ENCODE results near the gene PALLD. TPM values are rescaled to one million over a fixed set of nuclear protein-coding genes. Genes with fewer than 3 reads are reported as not detected.

PALLD gene
- total RNA-seq, 1 experiment from 2014 or later = 26.7 TPM

DNA sequence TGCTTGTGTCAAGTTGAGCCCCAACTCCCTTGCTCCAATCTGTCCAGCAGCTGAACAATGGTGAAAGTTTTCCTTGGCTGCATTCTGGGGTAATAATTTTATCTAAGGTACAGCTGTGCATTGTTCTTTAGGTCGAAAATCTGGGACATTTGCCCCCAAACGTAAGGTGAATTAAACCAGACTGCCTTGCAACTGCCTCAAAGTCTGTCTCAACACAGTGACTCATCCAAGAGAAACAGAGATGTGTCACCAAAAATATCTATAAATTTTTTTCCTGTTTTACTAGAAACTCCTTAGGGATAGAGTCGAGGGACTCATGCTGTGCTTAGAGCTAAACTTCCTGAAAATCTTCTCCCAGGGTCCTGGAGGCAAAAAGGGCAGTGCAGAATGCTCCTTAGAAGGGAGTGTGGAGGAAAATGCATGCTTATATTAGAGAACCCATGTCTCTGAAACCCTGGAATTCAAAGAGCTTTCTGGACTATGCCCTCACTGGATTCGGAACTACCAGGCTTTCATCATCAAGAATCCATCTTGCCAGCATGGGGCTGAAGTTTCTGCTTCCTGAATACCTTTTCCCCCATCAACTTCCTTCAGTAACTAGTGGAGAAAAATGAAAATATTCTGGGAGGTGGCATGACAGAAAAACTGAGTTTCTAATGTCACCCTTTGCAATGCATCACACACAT, 115.7 kb downstream of the PALLD start:
- H3K4me1 ChIP-seq (ENCODE audit: insufficient read depth, low read length) = peaks cover 40% of the 10 kb centered on the region
- no peaks in the 10 kb centered on the region for H3K36me3 ChIP-seq (ENCODE audit: low read depth, low read length)
- peak overlapping the region; percentile 36 for H3K9ac ChIP-seq (ENCODE audit: low read length)
- H4K20me1 ChIP-seq (ENCODE audit: low read length) = no peaks in the 10 kb centered on the region
- no peaks in the 10 kb centered on the region for H3K79me2 ChIP-seq (ENCODE audit: low read length)
- intact Hi-C loops (cut with micrococcal nuclease) = no loop called here
- H3K4me3 ChIP-seq (ENCODE audit: low read length) = no peak overlapping the region
- no peak for TF ChIP-seq EZH2phosphoT487 (IDR thresholded peaks at IDR 0.05; ENCODE audit: borderline replicate concordance, low read length)
- TF ChIP-seq, protein P1, sequence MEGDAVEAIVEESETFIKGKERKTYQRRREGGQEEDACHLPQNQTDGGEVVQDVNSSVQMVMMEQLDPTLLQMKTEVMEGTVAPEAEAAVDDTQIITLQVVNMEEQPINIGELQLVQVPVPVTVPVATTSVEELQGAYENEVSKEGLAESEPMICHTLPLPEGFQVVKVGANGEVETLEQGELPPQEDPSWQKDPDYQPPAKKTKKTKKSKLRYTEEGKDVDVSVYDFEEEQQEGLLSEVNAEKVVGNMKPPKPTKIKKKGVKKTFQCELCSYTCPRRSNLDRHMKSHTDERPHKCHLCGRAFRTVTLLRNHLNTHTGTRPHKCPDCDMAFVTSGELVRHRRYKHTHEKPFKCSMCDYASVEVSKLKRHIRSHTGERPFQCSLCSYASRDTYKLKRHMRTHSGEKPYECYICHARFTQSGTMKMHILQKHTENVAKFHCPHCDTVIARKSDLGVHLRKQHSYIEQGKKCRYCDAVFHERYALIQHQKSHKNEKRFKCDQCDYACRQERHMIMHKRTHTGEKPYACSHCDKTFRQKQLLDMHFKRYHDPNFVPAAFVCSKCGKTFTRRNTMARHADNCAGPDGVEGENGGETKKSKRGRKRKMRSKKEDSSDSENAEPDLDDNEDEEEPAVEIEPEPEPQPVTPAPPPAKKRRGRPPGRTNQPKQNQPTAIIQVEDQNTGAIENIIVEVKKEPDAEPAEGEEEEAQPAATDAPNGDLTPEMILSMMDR (conservative IDR thresholded peaks at IDR 0.05; ENCODE audit: low read depth, low read length) = no peak
- TF ChIP-seq EZH2 (IDR thresholded peaks at IDR 0.05; ENCODE audit: low read length, unreplicated experiment) = no peak
- POLR2A ChIA-PET (ENCODE audit: unreplicated experiment) = no interaction called here
- peak overlapping the region; percentile 7; the same call in 1 of the 2 replicates for H2AFZ ChIP-seq (ENCODE audit: low read length)
- H3K9me2 ChIP-seq (replicated peaks; ENCODE audit: low read length) = no peaks in the 10 kb centered on the region
- ATAC-seq (peak; percentile 93), DNase-seq (peak; percentile 83)
- no peaks in the 10 kb centered on the region for H3K27me3 ChIP-seq (ENCODE audit: low read length)
- H3K27ac ChIP-seq (ENCODE audit: low read length) = peak overlapping the region; percentile 83
- no peaks in the 10 kb centered on the region for H3K9me3 ChIP-seq (ENCODE audit: low read length)
- H3K4me2 ChIP-seq (ENCODE audit: low read length) = peak overlapping the region; percentile 52
- H3F3A ChIP-seq (ENCODE audit: low read length, unreplicated experiment) = no peaks in the 10 kb centered on the region
- BruUV-seq (replicated peaks) = no TSS peak
- CTCF ChIA-PET = no interaction called here

DNA sequence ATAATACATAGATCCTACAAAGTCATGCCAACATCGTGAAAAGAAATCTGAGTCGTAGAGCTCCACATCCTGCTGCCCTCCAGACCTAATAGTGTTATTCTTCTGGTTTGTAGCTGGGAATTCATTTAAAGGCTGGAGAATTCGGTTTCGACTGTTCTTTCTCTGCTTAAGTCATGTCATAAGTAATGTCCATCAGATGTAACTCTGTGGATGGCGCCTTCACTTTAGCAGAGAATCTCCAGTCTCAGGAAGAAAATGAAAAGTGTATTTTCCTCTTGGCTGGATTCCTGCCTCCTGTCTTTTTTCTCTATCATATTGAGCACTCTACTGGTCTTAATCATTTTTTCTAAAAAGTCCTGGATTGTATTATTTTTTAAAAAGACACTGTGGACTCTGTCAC, 117.0 kb downstream of the PALLD start:
- no peaks in the 10 kb centered on the region for H3K36me3 ChIP-seq (ENCODE audit: low read depth, low read length)
- H3K4me2 ChIP-seq (ENCODE audit: low read length) = no peak overlapping the region
- no peak for ATAC-seq
- no peak for DNase-seq
- BruUV-seq (replicated peaks) = no TSS peak
- no peaks in the 10 kb centered on the region for H3F3A ChIP-seq (ENCODE audit: low read length, unreplicated experiment)
- POLR2A ChIA-PET (ENCODE audit: unreplicated experiment) = no interaction called here
- no peak overlapping the region; the same call in 1 of the 2 replicates for H3K27ac ChIP-seq (ENCODE audit: low read length)
- no peaks in the 10 kb centered on the region for H4K20me1 ChIP-seq (ENCODE audit: low read length)
- H3K79me2 ChIP-seq (ENCODE audit: low read length) = no peaks in the 10 kb centered on the region
- no peaks in the 10 kb centered on the region for H3K9me3 ChIP-seq (ENCODE audit: low read length)
- H2AFZ ChIP-seq (ENCODE audit: low read length) = no peak overlapping the region
- no peak overlapping the region for H3K4me3 ChIP-seq (ENCODE audit: low read length)
- H3K9ac ChIP-seq (ENCODE audit: low read length) = no peak overlapping the region
- no peaks in the 10 kb centered on the region for H3K9me2 ChIP-seq (replicated peaks; ENCODE audit: low read length)
- H3K4me1 ChIP-seq (ENCODE audit: insufficient read depth, low read length) = peaks cover 47% of the 10 kb centered on the region
- no peak for TF ChIP-seq EZH2phosphoT487 (IDR thresholded peaks at IDR 0.05; ENCODE audit: borderline replicate concordance, low read length)
- TF ChIP-seq, protein P1 (conservative IDR thresholded peaks at IDR 0.05; ENCODE audit: low read depth, low read length) = no peak
- no peak for TF ChIP-seq EZH2 (IDR thresholded peaks at IDR 0.05; ENCODE audit: low read length, unreplicated experiment)
- intact Hi-C loops (cut with micrococcal nuclease) = no loop called here
- CTCF ChIA-PET = no interaction called here
- H3K27me3 ChIP-seq (ENCODE audit: low read length) = no peaks in the 10 kb centered on the region

DNA sequence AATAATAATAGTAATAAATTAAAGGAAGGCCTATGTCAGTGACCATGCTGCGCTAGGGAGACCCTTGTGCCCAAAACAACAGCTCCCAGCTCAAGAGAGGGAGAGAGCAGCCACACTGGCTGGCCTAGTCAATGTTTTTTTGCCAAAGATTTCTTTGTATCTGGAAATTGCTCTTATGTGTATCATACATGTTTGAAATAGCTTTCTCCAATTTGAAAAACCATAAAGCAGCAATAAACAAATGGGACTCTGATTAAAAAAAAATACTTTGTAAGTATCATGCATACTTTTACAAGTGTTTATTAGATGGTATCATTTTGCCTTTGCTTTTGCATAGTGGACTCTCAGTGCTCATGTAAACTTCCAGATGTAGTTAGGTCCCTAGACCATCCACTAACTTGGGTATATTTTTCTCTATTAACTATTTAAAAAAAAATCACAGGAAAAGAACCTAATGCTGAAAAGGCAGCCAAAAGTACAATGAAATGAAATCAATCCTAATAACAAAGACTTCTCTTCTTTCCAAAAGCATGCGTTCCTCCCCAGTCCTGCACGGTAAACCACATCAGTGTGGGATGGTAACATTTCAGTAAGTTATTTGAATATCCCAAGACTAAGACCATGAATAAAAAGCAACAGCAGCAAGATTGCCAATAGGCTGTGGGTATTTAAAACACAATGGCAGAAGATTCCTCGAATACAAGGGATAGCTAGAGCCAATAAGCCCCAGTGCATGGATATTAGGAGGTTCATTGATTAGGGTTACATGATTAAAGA, 117.6 kb downstream of the PALLD start:
- CTCF ChIA-PET = no interaction called here
- Histone ChIP-seq H3K27ac (ENCODE audit: low read length) (no peak overlapping the region), H3K9me3 (ENCODE audit: low read length) (no peaks in the 10 kb centered on the region), H3F3A (ENCODE audit: low read length, unreplicated experiment) (no peaks in the 10 kb centered on the region), H3K79me2 (ENCODE audit: low read length) (no peaks in the 10 kb centered on the region), H2AFZ (ENCODE audit: low read length) (no peak overlapping the region), H3K9ac (ENCODE audit: low read length) (no peak overlapping the region), H3K9me2 (replicated peaks; ENCODE audit: low read length) (no peaks in the 10 kb centered on the region), H3K4me3 (ENCODE audit: low read length) (no peak overlapping the region), H3K36me3 (ENCODE audit: low read depth, low read length) (no peaks in the 10 kb centered on the region), H3K4me2 (ENCODE audit: low read length) (no peak overlapping the region), H4K20me1 (ENCODE audit: low read length) (no peaks in the 10 kb centered on the region), H3K27me3 (ENCODE audit: low read length) (no peaks in the 10 kb centered on the region), H3K4me1 (ENCODE audit: insufficient read depth, low read length) (peaks cover 53% of the 10 kb centered on the region)
- POLR2A ChIA-PET (ENCODE audit: unreplicated experiment) = no interaction called here
- no peak for DNase-seq
- BruUV-seq (replicated peaks) = no TSS peak
- no peak for TF ChIP-seq EZH2phosphoT487 (IDR thresholded peaks at IDR 0.05; ENCODE audit: borderline replicate concordance, low read length)
- TF ChIP-seq, protein P1 (conservative IDR thresholded peaks at IDR 0.05; ENCODE audit: low read depth, low read length) = no peak
- no peak for TF ChIP-seq EZH2 (IDR thresholded peaks at IDR 0.05; ENCODE audit: low read length, unreplicated experiment)
- intact Hi-C loops (cut with micrococcal nuclease) = no loop called here
- no peak for ATAC-seq
